OCI-LY7 (cell line): Measurements from ENCODE around the gene ANAPC15.

ENCODE experiments used
- CTCF ChIP-seq: fragments of 200-600 bp; sonication (generic); conservative IDR thresholded peaks from 2 replicates; pipeline ENCODE4 v1.5.1; 2014; ENCODE audit warnings: mild to moderate bottlenecking, antibody characterized with exemption, low read length, moderate library complexity, mixed read lengths
- EZH2phosphoT487 ChIP-seq: fragments of 200-600 bp; sonication (generic); IDR thresholded peaks from 2 replicates; pipeline ENCODE4 v1.6.1; 2018; ENCODE audit warnings: low read depth, borderline replicate concordance, mild to moderate bottlenecking, mixed run types, antibody characterized with exemption, low read length, moderate library complexity, mixed read lengths

- TF ChIP-seq CTCF (no peak), EZH2phosphoT487 (no peak)
Measured at GRCh38 chr11:72150882-72151281, 38.4 kb upstream of the ANAPC15 start.
